Measurements from ENCODE around the gene ARHGAP6. TPM values are rescaled to one million over a fixed set of nuclear protein-coding genes. Genes with fewer than 3 reads are reported as not detected.
A peak's percentile ranks its signal among the peaks of the same experiment; 100 is the strongest.

ARHGAP6 gene
- total RNA-seq, 1 donor from 2014 or later, result 16.7 TPM

- no peaks in the 10 kb centered on the region for H3K4me1 ChIP-seq
- peak; percentile 63 for DNase-seq
- H3K36me3 ChIP-seq, result no peaks in the 10 kb centered on the region
- H3K27me3 ChIP-seq (ENCODE audit: low read depth), result no peaks in the 10 kb centered on the region
- peak overlapping the region; percentile 41 for H3K27ac ChIP-seq
- intact Hi-C loops (cut with DNase I), result no loop called here
- TF ChIP-seq CTCF (IDR thresholded peaks at IDR 0.05), result no peak
- H3K9me3 ChIP-seq, result no peaks in the 10 kb centered on the region
- peak; percentile 81 to 86 for ATAC-seq
- no peak overlapping the region for H3K4me3 ChIP-seq
Measured at GRCh38 chrX:11341274-11342201, 324.2 kb downstream of the ARHGAP6 start.

- no peak overlapping the region for H3K27ac ChIP-seq
- no peak for ATAC-seq
- no peak for DNase-seq
- no peaks in the 10 kb centered on the region for H3K27me3 ChIP-seq (ENCODE audit: low read depth)
- H3K36me3 ChIP-seq, result no peaks in the 10 kb centered on the region
- intact Hi-C loops (cut with DNase I), result no loop called here
- H3K4me3 ChIP-seq, result no peak overlapping the region
- H3K4me1 ChIP-seq, result no peaks in the 10 kb centered on the region
- H3K9me3 ChIP-seq, result no peaks in the 10 kb centered on the region
- no peak for TF ChIP-seq CTCF (IDR thresholded peaks at IDR 0.05)
Measured at GRCh38 chrX:11337292-11338009, 328.3 kb downstream of the ARHGAP6 start.

- no peak for TF ChIP-seq CTCF (IDR thresholded peaks at IDR 0.05)
- Histone ChIP-seq H3K4me3 (no peak overlapping the region), H3K36me3 (no peaks in the 10 kb centered on the region), H3K9me3 (no peaks in the 10 kb centered on the region), H3K27ac (no peak overlapping the region), H3K4me1 (no peaks in the 10 kb centered on the region), H3K27me3 (ENCODE audit: low read depth) (no peaks in the 10 kb centered on the region)
- intact Hi-C loops (cut with DNase I), result no loop called here
- DNase-seq (no peak), ATAC-seq (no peak)
Measured at GRCh38 chrX:11336201-11336600, 329.5 kb downstream of the ARHGAP6 start.

GRCh38 chrX:11334165-11334564 is 331.6 kb downstream of the ARHGAP6 start:
- Histone ChIP-seq H3K27me3 (ENCODE audit: low read depth) (no peaks in the 10 kb centered on the region), H3K9me3 (no peaks in the 10 kb centered on the region), H3K36me3 (no peaks in the 10 kb centered on the region), H3K4me1 (no peaks in the 10 kb centered on the region), H3K27ac (no peak overlapping the region), H3K4me3 (no peak overlapping the region)
- no peak for TF ChIP-seq CTCF (IDR thresholded peaks at IDR 0.05)
- DNase-seq, result no peak
- ATAC-seq, result no peak
- intact Hi-C loops (cut with DNase I), result no loop called here

GRCh38 chrX:11331788-11332187 is 333.9 kb downstream of the ARHGAP6 start:
- intact Hi-C loops (cut with DNase I), result no loop called here
- no peak for TF ChIP-seq CTCF (IDR thresholded peaks at IDR 0.05)
- no peak for DNase-seq

More at GRCh38 chrX:11331788-11332187, 333.9 kb downstream of the ARHGAP6 start:
- H3K4me3 ChIP-seq, result no peak overlapping the region
- H3K4me1 ChIP-seq, result no peaks in the 10 kb centered on the region
- no peak overlapping the region for H3K27ac ChIP-seq
- H3K27me3 ChIP-seq (ENCODE audit: low read depth), result no peaks in the 10 kb centered on the region
- ATAC-seq, result no peak
- H3K36me3 ChIP-seq, result no peaks in the 10 kb centered on the region
- H3K9me3 ChIP-seq, result no peaks in the 10 kb centered on the region

Measured in lower lobe of right lung (tissue), 2 donors.